ENCODE data around the gene CATSPER1. TPM values are rescaled to one million over a fixed set of nuclear protein-coding genes. Genes with fewer than 3 reads are reported as not detected.

The CATSPER1 gene
- total RNA-seq, 2 donors from 2014 or later = 0.35 TPM; not detected in 1

GRCh38 chr11:66052664-66052982, 26.3 kb upstream of the CATSPER1 start:
- no peaks in the 10 kb centered on the region for H3K9me3 ChIP-seq
- H3K36me3 ChIP-seq = peaks cover 22% of the 10 kb centered on the region
- no peaks in the 10 kb centered on the region for H3K27me3 ChIP-seq
- peak overlapping the region; percentile 95 for H3K27ac ChIP-seq
- TF ChIP-seq CTCF (IDR thresholded peaks at IDR 0.05) = no peak
- H3K4me3 ChIP-seq = peak overlapping the region; percentile 98
- DNase-seq = no peak
- peaks cover 5% of the 10 kb centered on the region for H3K4me1 ChIP-seq
- intact Hi-C loops (cut with DNase I) = no loop called here
- peak overlapping the region; percentile 96 to 99 for H3K9ac ChIP-seq (ENCODE audit: low read depth in 2 of 2, low read length in 2 of 2)

GRCh38 chr11:66051766-66052663, 25.7 kb upstream of the CATSPER1 start, which contains the start of gene SF3B2:
SF3B2 (plus strand) TSS chr11:66052364; CDS start chr11:66052385, 21 bp downstream.
- no peaks in the 10 kb centered on the region for H3K9me3 ChIP-seq
- DNase-seq = peak; percentile 98
- peak within 1 kb of the TSS; percentile 98 for H3K4me3 ChIP-seq
- peaks cover 5% of the 10 kb centered on the region for H3K4me1 ChIP-seq
- H3K36me3 ChIP-seq = peaks cover 19% of the 10 kb centered on the region
- intact Hi-C loops (cut with DNase I) = no loop called here
- TF ChIP-seq CTCF (IDR thresholded peaks at IDR 0.05) = no peak
- peak within 1 kb of the TSS; percentile 96 to 99 for H3K9ac ChIP-seq (ENCODE audit: low read depth in 2 of 2, low read length in 2 of 2)
- H3K27me3 ChIP-seq = no peaks in the 10 kb centered on the region
- peak within 1 kb of the TSS; percentile 95 for H3K27ac ChIP-seq

GRCh38 chr11:66051371-66051765, 25.1 kb upstream of the CATSPER1 start:
- H3K9ac ChIP-seq (ENCODE audit: low read depth in 2 of 2, low read length in 2 of 2) = peak overlapping the region; percentile 84 to 99
- H3K27ac ChIP-seq = peak overlapping the region; percentile 95
- H3K27me3 ChIP-seq = no peaks in the 10 kb centered on the region
- intact Hi-C loops (cut with DNase I) = no loop called here
- H3K4me3 ChIP-seq = peak overlapping the region; percentile 98
- H3K9me3 ChIP-seq = no peaks in the 10 kb centered on the region
- DNase-seq = no peak
- peaks cover 13% of the 10 kb centered on the region for H3K36me3 ChIP-seq
- H3K4me1 ChIP-seq = peaks cover 5% of the 10 kb centered on the region
- no peak for TF ChIP-seq CTCF (IDR thresholded peaks at IDR 0.05)

DNA sequence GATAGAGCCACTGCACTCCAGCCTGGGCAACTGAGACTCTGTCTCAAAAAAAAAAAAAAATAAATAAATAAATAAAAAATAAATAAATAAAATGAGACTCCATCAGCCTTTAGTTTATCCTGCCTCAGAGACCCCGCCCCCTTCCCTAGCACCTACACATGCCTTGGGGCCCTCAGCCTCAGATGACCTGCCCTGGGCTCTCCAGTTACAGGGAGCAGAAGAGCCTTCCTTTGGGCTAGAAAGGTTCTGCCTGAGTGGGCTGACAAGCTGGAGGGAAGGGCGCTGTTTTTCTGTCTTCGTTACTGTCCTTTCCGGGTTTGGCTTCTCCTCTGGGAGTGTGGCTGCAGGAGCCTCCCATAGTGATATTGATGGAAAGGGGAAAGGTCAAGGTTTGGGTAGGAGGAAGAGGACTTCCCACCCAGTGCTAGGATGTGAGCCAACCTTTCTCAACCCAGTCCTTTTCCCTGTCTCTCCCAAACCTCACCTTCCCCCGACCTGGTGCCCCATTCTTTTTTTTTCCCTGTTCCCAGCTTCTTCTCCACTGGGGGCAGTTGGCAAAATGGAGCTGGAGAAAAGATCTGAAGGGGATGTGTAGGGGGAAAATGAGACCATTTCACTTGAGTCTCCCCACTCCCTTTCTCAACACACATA, 24.4 kb upstream of the CATSPER1 start:
- intact Hi-C loops (cut with DNase I) = no loop called here
- Histone ChIP-seq H3K4me3 (no peak overlapping the region), H3K36me3 (peaks cover 9% of the 10 kb centered on the region), H3K4me1 (peaks cover 5% of the 10 kb centered on the region), H3K27ac (no peak overlapping the region), H3K9ac (ENCODE audit: low read depth in 2 of 2, low read length in 2 of 2) (peak overlapping the region in 1 of 2 donors; percentile 99), H3K27me3 (no peaks in the 10 kb centered on the region), H3K9me3 (no peaks in the 10 kb centered on the region)
- no peak for TF ChIP-seq CTCF (IDR thresholded peaks at IDR 0.05)
- DNase-seq = no peak

GRCh38 chr11:66048547-66049323, 22.5 kb upstream of the CATSPER1 start, which contains the start of gene GAL3ST3:
GAL3ST3 (minus strand) TSS chr11:66049161; CDS start chr11:66045415, 3,746 bp downstream.
- H3K9ac ChIP-seq (ENCODE audit: low read depth in 2 of 2, low read length in 2 of 2) = no peak within 1 kb of the TSS

More at GRCh38 chr11:66048547-66049323, 22.5 kb upstream of the CATSPER1 start, which contains the start of gene GAL3ST3:
- no peak within 1 kb of the TSS for H3K4me3 ChIP-seq
- no peaks in the 10 kb centered on the region for H3K36me3 ChIP-seq
- DNase-seq = no peak
- TF ChIP-seq CTCF (IDR thresholded peaks at IDR 0.05) = no peak
- intact Hi-C loops (cut with DNase I) = no loop called here
- H3K4me1 ChIP-seq = peaks cover 5% of the 10 kb centered on the region
- H3K27me3 ChIP-seq = no peaks in the 10 kb centered on the region
- no peaks in the 10 kb centered on the region for H3K9me3 ChIP-seq
- no peak within 1 kb of the TSS for H3K27ac ChIP-seq

All from colonic mucosa (tissue), 4 donors.